ENCODE results near the gene C2CD2.

The C2CD2 gene

DNA sequence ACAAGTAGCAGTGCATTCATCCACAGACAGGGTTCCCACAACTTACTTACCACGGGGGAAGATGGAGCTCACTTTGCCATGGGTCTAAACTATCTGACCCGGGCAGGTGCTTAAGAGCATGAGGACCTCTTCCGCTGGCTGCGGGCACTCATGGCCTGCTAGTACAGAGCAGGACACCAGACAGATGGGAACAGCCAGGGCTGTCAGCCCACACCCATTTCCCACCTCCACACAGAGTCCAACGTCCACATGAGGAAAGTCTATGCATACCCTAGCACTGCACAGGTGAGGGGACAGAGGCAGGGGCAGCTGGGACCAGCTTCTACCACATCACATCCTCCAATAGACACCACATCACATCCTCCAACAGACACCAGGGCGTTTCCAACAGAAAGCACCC, 38.9 kb downstream of the C2CD2 start:
- H3K4me1 ChIP-seq (ENCODE audit: insufficient read depth, low read length, poor library complexity, severe bottlenecking), result peaks cover 8% of the 10 kb centered on the region
- H3K36me3 ChIP-seq (ENCODE audit: insufficient read depth, low read length), result peaks cover 8% of the 10 kb centered on the region; the same call in 1 of the 2 replicates
- H3K4me2 ChIP-seq (ENCODE audit: low read depth, low read length, poor library complexity, severe bottlenecking), result no peak overlapping the region
- no peaks in the 10 kb centered on the region for H4K20me1 ChIP-seq (ENCODE audit: insufficient read depth, low read length, poor library complexity, severe bottlenecking)
- no peaks in the 10 kb centered on the region for H3K27me3 ChIP-seq (ENCODE audit: insufficient read depth, low read length, poor library complexity, severe bottlenecking)
- no peaks in the 10 kb centered on the region for H3K9me2 ChIP-seq (replicated peaks; ENCODE audit: low read depth, low read length)
- H3F3A ChIP-seq (ENCODE audit: low read depth), result no peaks in the 10 kb centered on the region
- no peak overlapping the region for H3K4me3 ChIP-seq (ENCODE audit: low read length, poor library complexity, severe bottlenecking)
- no peaks in the 10 kb centered on the region for H3K79me2 ChIP-seq (ENCODE audit: insufficient read depth, low read length)
- H3K9me3 ChIP-seq (ENCODE audit: insufficient read depth, low read depth, low read length), result no peaks in the 10 kb centered on the region
- no peak overlapping the region for H2AFZ ChIP-seq (ENCODE audit: low read length)
- TF ChIP-seq EZH2phosphoT487 (IDR thresholded peaks at IDR 0.05; ENCODE audit: borderline replicate concordance), result no peak
- TF ChIP-seq CTCF (conservative IDR thresholded peaks at IDR 0.05; ENCODE audit: low read length), result no peak
- H3K9ac ChIP-seq (ENCODE audit: low read depth, low read length, poor library complexity, severe bottlenecking), result no peak overlapping the region

DNA sequence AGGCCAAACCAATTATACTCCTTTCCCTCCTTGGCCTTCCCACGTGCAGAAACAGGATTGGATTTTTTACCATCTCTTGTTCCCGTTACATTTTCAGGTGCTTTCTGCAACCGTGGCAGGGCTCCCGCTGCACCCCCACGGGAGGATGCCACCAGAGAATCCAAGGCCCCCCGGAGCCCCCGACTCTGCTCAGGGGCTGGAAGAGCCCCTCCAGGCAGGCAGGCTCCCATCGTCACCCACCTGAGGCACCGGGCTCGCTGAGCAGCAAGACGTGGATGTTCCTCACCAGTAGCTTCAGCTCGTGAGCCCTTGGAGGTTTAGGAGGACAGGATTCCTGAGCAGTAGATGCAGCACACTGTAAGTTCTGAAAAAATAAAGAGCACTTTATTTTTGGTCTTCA, 39.5 kb downstream of the C2CD2 start:
- Histone ChIP-seq H3K79me2 (ENCODE audit: insufficient read depth, low read length) (no peaks in the 10 kb centered on the region), H3K36me3 (ENCODE audit: insufficient read depth, low read length) (peaks cover 8% of the 10 kb centered on the region; the same call in 1 of the 2 replicates), H4K20me1 (ENCODE audit: insufficient read depth, low read length, poor library complexity, severe bottlenecking) (no peaks in the 10 kb centered on the region), H3K4me3 (ENCODE audit: low read length, poor library complexity, severe bottlenecking) (no peak overlapping the region), H3K9ac (ENCODE audit: low read depth, low read length, poor library complexity, severe bottlenecking) (no peak overlapping the region), H3K27me3 (ENCODE audit: insufficient read depth, low read length, poor library complexity, severe bottlenecking) (no peaks in the 10 kb centered on the region), H3K4me1 (ENCODE audit: insufficient read depth, low read length, poor library complexity, severe bottlenecking) (peaks cover 8% of the 10 kb centered on the region), H3K4me2 (ENCODE audit: low read depth, low read length, poor library complexity, severe bottlenecking) (no peak overlapping the region), H3K9me2 (replicated peaks; ENCODE audit: low read depth, low read length) (no peaks in the 10 kb centered on the region), H2AFZ (ENCODE audit: low read length) (no peak overlapping the region), H3F3A (ENCODE audit: low read depth) (no peaks in the 10 kb centered on the region), H3K9me3 (ENCODE audit: insufficient read depth, low read depth, low read length) (no peaks in the 10 kb centered on the region)
- TF ChIP-seq EZH2phosphoT487 (IDR thresholded peaks at IDR 0.05; ENCODE audit: borderline replicate concordance) (no peak), CTCF (conservative IDR thresholded peaks at IDR 0.05; ENCODE audit: low read length) (no peak)

DNA sequence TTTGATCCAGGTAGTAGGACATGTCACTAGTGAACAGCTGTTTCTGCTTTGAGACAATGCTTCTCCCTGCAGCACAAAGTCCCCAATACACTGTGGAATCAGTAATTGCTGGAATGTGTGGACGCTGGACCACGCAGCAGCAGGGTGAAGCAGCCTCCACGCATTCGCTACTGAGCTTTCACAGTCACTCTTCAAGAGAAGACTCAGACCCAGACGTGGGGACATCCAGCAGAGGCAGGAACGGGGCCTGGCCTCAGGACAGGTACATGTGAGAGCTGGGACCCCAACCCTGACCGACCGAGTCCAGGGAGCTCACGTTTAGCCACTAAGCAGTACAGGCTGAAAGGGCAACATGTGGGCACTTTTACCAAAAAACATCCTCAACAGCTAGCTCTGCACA, 40.6 kb downstream of the C2CD2 start:
- no peak overlapping the region for H2AFZ ChIP-seq (ENCODE audit: low read length)
- no peaks in the 10 kb centered on the region for H3K9me3 ChIP-seq (ENCODE audit: insufficient read depth, low read depth, low read length)
- peaks cover 8% of the 10 kb centered on the region; the same call in 1 of the 2 replicates for H3K36me3 ChIP-seq (ENCODE audit: insufficient read depth, low read length)
- H3F3A ChIP-seq (ENCODE audit: low read depth), result no peaks in the 10 kb centered on the region
- peaks cover 8% of the 10 kb centered on the region for H3K4me1 ChIP-seq (ENCODE audit: insufficient read depth, low read length, poor library complexity, severe bottlenecking)
- H3K79me2 ChIP-seq (ENCODE audit: insufficient read depth, low read length), result no peaks in the 10 kb centered on the region
- no peak overlapping the region for H3K4me2 ChIP-seq (ENCODE audit: low read depth, low read length, poor library complexity, severe bottlenecking)
- TF ChIP-seq CTCF (conservative IDR thresholded peaks at IDR 0.05; ENCODE audit: low read length), result no peak
- no peak for TF ChIP-seq EZH2phosphoT487 (IDR thresholded peaks at IDR 0.05; ENCODE audit: borderline replicate concordance)
- no peak overlapping the region for H3K9ac ChIP-seq (ENCODE audit: low read depth, low read length, poor library complexity, severe bottlenecking)
- H3K9me2 ChIP-seq (replicated peaks; ENCODE audit: low read depth, low read length), result no peaks in the 10 kb centered on the region
- H3K4me3 ChIP-seq (ENCODE audit: low read length, poor library complexity, severe bottlenecking), result no peak overlapping the region
- no peaks in the 10 kb centered on the region for H3K27me3 ChIP-seq (ENCODE audit: insufficient read depth, low read length, poor library complexity, severe bottlenecking)
- no peaks in the 10 kb centered on the region for H4K20me1 ChIP-seq (ENCODE audit: insufficient read depth, low read length, poor library complexity, severe bottlenecking)
